Transverse colon (tissue), 3 donors: Measurements from ENCODE around the gene RPL10.

Source experiments
- CTCF ChIP-seq, 5 experiments: fragments of 200-600 bp in 3 of 5; fragments of 450-650 bp in 2 of 5; sonication (generic) in 3 of 5; IDR thresholded peaks; 1 replicate in 2 of 5; 2 replicates in 3 of 5; pipeline ENCODE4 v1.5.1; 2016 to 2017; ENCODE audit warnings: antibody characterized with exemption in 5 of 5, inconsistent platforms in 3 of 5, mild to moderate bottlenecking in 2 of 5, moderate library complexity in 1 of 5
- POLR2A ChIP-seq: fragments of 450-650 bp; IDR thresholded peaks from one replicate; pipeline ENCODE4 v1.6.1; 2016; ENCODE audit warnings: antibody characterized with exemption, mild to moderate bottlenecking, moderate library complexity

- no peak for TF ChIP-seq CTCF (IDR thresholded peaks at IDR 0.05)
- TF ChIP-seq POLR2A: no peak
Observed at GRCh38 chrX:154401045-154401799, 3.0 kb downstream of the RPL10 start.
